GM19438 (cell line): ENCODE measurements around the gene VSX2.

Experiments used
- ATAC-seq: cut with Tn5 transposase; IDR thresholded peaks from one replicate; pipeline ENCODE4 v1.9.1; 2021; ENCODE audit warnings: low read depth; ENCODE audit not compliant: unreplicated experiment

Gene VSX2

DNA sequence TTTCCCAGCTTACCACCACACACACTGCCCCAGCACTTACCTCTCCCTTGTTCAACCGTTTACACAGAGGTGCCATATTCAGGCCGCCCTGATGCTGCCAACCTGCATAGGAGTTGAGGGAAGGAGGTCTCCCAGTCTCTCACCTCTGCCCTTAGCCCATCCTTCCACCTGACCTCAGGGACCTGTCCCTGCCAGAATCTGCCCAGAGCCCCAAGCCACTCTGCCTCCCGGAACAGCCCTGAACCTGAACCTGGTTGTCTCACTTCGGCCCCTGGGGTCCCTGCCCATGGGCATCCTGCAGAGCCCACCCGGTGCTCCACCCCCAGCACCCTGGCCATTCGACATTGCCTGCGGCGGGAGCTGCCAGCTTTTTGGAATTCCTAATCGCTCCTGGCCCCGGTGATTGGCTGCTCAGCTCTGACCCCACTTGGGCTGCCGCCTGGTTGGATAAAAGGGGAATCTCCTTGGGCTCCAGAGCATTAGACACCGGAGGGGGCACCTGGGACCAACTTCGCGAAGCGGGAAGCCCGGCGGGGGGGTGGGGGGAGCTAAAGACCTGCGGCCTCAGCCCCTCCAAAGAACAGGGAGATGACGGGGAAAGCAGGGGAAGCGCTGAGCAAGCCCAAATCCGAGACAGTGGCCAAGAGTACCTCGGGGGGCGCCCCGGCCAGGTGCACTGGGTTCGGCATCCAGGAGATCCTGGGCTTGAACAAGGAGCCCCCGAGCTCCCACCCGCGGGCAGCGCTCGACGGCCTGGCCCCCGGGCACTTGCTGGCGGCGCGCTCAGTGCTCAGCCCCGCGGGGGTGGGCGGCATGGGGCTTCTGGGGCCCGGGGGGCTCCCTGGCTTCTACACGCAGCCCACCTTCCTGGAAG lies at the start of gene VSX2:
VSX2 (plus strand) TSS at position 476 of the 874 bp plus-strand sequence; CDS start at position 589, 113 bp downstream.
- ATAC-seq = no peak

GRCh38 chr14:74190927-74191575 lies 48.2 kb upstream of the VSX2 start:
- ATAC-seq = no peak

DNA sequence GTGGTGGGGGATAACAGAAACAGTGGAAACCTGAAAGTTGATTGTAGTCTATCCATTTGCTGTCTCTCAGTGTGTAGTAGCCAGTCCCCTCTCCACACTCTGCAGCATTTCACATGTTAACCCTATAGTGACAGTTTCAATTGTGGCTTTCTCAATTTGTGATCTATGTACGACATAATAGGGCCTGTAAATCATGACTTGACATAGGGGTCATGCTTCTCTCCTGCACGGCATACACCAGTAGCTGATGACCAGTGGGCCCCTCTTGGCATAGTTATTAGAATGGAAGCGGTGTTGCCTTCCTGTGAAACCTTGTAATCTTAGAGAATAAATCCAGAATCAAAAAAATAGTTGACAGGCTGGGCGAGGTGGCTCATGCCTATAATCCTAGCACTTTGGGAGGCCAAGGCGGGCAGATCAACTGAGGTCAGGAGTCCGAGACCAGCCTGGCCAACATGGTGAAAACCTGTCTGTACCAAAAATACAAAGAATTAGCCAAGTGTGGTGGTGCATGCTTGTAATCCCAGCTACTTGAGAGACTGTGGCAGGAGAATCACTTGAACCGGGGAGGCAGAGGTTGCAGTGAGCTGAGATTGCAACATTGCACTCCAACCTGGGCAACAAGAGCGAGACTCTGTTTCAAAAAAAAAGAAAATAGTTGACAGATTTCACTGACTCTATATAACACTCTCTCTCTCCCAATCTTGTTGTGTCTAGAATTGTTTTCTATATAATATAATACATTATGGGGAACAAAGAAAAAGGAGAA lies 44.6 kb upstream of the VSX2 start:
- no peak for ATAC-seq

- ATAC-seq = no peak
Measured at GRCh38 chr14:74195623-74196022, 43.6 kb upstream of the VSX2 start.

GRCh38 chr14:74198441-74199234 lies 40.6 kb upstream of the VSX2 start:
- no peak for ATAC-seq

GRCh38 chr14:74202113-74202512 lies 37.1 kb upstream of the VSX2 start:
- no peak for ATAC-seq

- ATAC-seq = no peak
Measured at GRCh38 chr14:74203639-74204038, 35.6 kb upstream of the VSX2 start.

DNA sequence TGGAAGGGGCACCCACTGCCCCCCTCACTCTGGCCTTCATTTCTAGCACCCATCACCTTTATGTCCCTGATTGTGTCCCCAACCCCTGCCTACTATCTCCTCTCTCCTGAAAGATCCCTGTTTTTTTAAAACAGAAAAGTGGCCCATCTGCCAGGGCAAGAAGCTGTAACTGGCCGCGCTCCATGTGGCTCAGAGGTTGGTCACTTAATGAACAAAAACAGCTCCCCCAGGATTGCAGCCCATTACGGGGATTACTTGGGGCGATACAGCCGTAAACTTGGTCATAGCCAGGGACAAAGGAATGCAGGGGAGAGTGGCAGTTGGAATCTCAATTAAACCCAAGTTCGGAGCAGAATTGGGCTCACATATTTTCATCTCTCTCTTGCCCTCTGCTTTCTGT lies 34.8 kb upstream of the VSX2 start:
- no peak for ATAC-seq

- ATAC-seq = no peak
Measured at GRCh38 chr14:74205882-74206281, 33.4 kb upstream of the VSX2 start.

GRCh38 chr14:74207943-74208342 lies 31.3 kb upstream of the VSX2 start:
- no peak for ATAC-seq

- ATAC-seq = no peak
Measured at GRCh38 chr14:74208642-74209041, 30.6 kb upstream of the VSX2 start.

GRCh38 chr14:74211945-74212580 lies 27.2 kb upstream of the VSX2 start:
- ATAC-seq = no peak

DNA sequence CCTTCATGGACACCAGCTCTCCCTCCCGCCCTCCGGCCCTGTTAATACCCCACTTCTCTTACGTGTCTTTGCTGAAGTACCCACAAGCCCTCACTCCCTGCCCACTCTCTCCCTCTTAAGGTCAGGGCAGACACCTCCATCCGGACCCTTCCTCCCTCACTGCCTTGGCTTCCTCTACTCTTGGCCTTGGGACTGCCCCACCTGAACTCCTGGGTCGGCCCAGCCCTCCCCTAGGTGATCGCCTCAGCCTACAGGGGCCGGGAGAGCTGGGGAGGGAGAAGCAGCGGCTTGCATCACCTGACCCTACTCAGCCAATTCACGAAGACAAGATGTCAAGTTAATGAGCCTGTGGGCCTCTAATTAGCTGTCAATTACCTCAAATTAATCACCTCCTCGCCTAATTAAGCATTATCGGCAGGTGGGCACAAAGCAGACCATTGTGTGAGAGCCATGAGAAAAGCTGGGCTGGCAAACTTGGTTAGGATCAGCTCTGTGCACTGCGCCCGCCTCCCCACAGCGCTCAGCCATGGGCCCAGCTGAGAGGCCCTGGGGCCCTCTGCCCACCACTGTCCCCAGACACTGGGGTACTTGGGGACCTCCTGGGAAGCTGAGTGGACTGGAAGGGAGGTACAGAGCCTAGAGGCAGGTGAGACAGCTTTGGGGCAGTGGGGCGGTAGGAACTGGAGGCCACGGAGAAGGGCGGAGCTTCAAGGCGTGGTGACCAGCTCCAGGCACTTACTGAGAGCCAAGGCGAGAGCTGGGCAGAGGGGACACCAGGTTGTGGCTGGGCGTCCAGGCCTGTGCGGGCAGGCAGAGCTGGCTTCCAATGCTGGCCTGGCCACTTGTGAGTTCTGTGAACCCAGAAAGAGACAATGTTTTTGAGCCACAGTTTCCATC lies 25.1 kb upstream of the VSX2 start:
- ATAC-seq = no peak

DNA sequence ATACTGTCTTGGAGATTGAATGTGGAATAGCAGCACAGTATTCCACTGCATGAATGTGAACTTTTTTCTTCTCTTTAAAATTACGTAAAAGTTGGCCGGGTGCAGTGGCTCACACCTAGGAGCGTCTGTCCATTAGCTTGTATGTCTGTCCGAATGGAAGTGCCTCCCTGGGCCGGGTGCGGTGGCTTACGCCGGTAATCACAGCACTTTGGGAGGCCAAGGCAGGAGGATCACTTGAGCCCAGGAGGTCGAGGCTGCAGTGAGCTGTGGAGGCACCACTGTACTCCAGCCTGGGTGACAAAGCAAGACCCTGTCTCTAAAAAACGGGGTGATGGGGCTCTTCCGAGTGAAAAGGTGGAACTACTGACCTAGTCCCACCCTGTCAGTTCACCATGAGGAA lies 22.6 kb upstream of the VSX2 start:
- ATAC-seq = no peak

GRCh38 chr14:74217672-74218448 lies 21.4 kb upstream of the VSX2 start:
- ATAC-seq = no peak

DNA sequence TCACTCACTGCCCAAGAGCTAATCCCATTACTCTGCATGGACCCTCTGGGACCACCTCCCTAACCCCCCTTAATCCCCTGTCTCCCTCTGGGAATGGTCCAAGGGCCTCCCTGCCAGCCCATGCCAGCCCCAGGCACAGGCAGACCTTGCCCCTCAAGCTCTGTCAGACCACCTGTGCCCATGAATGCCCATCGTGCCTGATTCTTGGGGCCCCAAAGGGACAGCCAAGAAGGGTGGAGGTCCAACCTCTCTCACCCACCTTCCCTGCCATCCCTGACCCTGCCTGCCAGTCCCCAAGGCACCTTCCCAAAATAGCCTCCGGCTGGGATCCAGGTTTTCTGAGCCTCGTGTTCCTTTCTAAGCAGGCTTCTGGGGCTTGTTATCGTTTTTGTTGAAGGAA lies 20.8 kb upstream of the VSX2 start:
- ATAC-seq = no peak

DNA sequence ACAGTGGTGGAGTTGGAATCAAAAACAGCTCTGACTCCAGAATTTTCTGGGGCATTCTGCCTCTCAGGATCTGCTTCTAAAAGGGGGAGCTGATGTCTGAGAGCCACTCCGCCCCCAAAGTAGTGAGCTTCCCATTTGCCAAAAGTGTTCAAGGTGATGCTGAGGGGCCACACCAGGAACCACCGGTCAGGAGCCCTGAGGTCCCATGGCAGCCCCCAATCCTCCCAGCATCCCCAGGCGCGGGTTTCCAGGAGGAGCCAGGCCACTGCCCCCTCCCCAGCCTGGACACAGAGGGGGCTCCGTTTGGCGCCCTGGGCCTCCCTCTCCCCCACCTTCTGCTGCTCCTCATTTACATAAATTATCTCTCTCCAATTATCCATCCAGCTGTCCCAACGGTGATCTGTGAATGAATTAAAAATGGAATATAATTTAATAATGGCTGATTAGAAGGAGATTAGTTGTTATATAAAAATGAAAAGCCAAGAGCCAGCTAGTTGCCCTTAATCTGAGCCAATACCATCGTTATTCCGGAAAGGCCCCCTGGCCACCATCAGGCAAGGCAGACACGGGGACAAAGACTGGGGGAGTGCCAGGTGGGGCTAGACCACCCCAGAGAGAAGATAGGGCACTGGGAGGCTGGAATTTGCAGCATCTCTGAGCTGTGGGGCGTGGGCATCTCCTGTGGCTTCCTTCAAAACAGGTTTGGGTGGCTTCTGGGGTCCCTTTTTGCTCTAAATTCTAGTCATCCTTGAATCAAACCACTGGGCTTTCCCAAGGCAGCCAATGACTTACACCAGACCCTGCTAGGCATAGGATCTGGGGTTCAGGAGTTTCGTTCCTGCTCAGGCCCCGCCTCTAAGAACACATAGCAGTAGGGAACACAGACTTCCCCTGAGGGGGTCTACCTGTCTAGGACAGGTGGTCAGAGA lies 19.7 kb upstream of the VSX2 start:
- no peak for ATAC-seq
